ENCODE data around the gene COG5. TPM values are rescaled to one million over a fixed set of nuclear protein-coding genes. Genes with fewer than 3 reads are reported as not detected.

COG5 gene
- total and polyA plus RNA-seq, 10 of the 15 experiments (the other 5 are each of a cell fraction or from before 2014, with no cell fraction given), result 5.5 to 27.9 (median 15.6) TPM

GRCh38 chr7:107390916-107391315, 172.8 kb downstream of the COG5 start:
- Histone ChIP-seq H3K27me3 (replicated peaks in 1 of 2; ENCODE audit: control insufficient read depth in 2 of 2, insufficient read depth in 2 of 2, low read length in 1 of 2) (no peaks in the 10 kb centered on the region), H4K20me1 (ENCODE audit: control insufficient read depth, insufficient read depth) (no peaks in the 10 kb centered on the region), H3K79me2 (ENCODE audit: control insufficient read depth, insufficient read depth, low read length) (no peaks in the 10 kb centered on the region), H3K4me2 (ENCODE audit: control insufficient read depth, insufficient read depth) (no peak overlapping the region), H3K9ac (ENCODE audit: control insufficient read depth, insufficient read depth, low read length) (no peak overlapping the region), H2AFZ (ENCODE audit: control insufficient read depth, low read depth, low read length) (no peak overlapping the region), H3K4me1 (ENCODE audit: control insufficient read depth, insufficient read depth, low read length) (no peaks in the 10 kb centered on the region), H3K9me3 (replicated peaks; ENCODE audit: control insufficient read depth, insufficient read depth, low read length) (no peaks in the 10 kb centered on the region), H3K36me3 (ENCODE audit: control insufficient read depth in 2 of 2, insufficient read depth in 2 of 2, low read length in 1 of 2) (no peaks in the 10 kb centered on the region), H3K27ac (ENCODE audit: control insufficient read depth, insufficient read depth) (no peak overlapping the region), H3K4me3 (no peak overlapping the region)
- WGBS (ENCODE audit: insufficient coverage, insufficient replicate concordance, low lambda C conversion rate, missing lambda C conversion rate), result 89% methylated on average over 8 of the region's 8 CpGs
- RAD21 ChIA-PET (ENCODE audit: unreplicated experiment), result no interaction called here
- FAIRE-seq (no peak), DNase-seq (ENCODE audit: low read depth, low spot score) (no peak), ATAC-seq (no peak)
- no TSS peak for BruUV-seq (replicated peaks)
- CTCF ChIA-PET, result no interaction called here
- intact Hi-C loops (cut with micrococcal nuclease; ENCODE audit: unreplicated experiment) (no loop called here), in situ Hi-C loops (cut with MboI) (no loop called here)
- SMC1A ChIA-PET (ENCODE audit: uncharacterized antibody, unreplicated experiment), result no interaction called here
- POLR2A ChIA-PET, result no interaction called here
- no peak for TF ChIP-seq RAD51 (IDR thresholded peaks at IDR 0.05)
- no peak for TF ChIP-seq WRNIP1 (IDR thresholded peaks at IDR 0.05; ENCODE audit: borderline replicate concordance, low read depth, low read length)
- TF ChIP-seq KAT2A (conservative IDR thresholded peaks at IDR 0.05; ENCODE audit: control insufficient read depth, low read depth, low read length), result no peak
- TF ChIP-seq RAD21 (IDR thresholded peaks at IDR 0.05; ENCODE audit: insufficient read depth, low read depth, low read length), result no peak
- TF ChIP-seq NFYA (IDR thresholded peaks at IDR 0.05; ENCODE audit: borderline replicate concordance, low read depth, low read length), result no peak
- TF ChIP-seq MTA3 (IDR thresholded peaks at IDR 0.05; ENCODE audit: borderline replicate concordance, low read length), result no peak
- TF ChIP-seq KLF5 (IDR thresholded peaks at IDR 0.05; ENCODE audit: partially characterized antibody), result no peak
- TF ChIP-seq CEBPZ (IDR thresholded peaks at IDR 0.05; ENCODE audit: low read depth, low read length), result no peak
- TF ChIP-seq TAF1 (IDR thresholded peaks at IDR 0.05; ENCODE audit: borderline replicate concordance, low read depth, low read length), result no peak
- no peak for TF ChIP-seq JUND (IDR thresholded peaks at IDR 0.05; ENCODE audit: low read depth, low read length)
- no peak for TF ChIP-seq CHD2 (IDR thresholded peaks at IDR 0.05; ENCODE audit: borderline replicate concordance, low read depth, low read length)
- no peak for TF ChIP-seq YY1 (IDR thresholded peaks at IDR 0.05; ENCODE audit: low read depth, low read length)
- no peak for TF ChIP-seq CREM (IDR thresholded peaks at IDR 0.05; ENCODE audit: low read depth)
- TF ChIP-seq ZSCAN29 (IDR thresholded peaks at IDR 0.05), result no peak
- TF ChIP-seq NFIC (IDR thresholded peaks at IDR 0.05; ENCODE audit: low read depth, low read length), result no peak
- TF ChIP-seq BACH1 (IDR thresholded peaks at IDR 0.05; ENCODE audit: borderline replicate concordance), result no peak
- no peak for TF ChIP-seq SREBF2 (IDR thresholded peaks at IDR 0.05; ENCODE audit: low read length)
- no peak for TF ChIP-seq HSF1 (IDR thresholded peaks at IDR 0.05; ENCODE audit: low read depth, low read length)
- no peak for TF ChIP-seq MYB (IDR thresholded peaks at IDR 0.05; ENCODE audit: borderline replicate concordance, low read depth, low read length)
- no peak for TF ChIP-seq SIN3A (IDR thresholded peaks at IDR 0.05; ENCODE audit: low read depth, low read length)
